ENCODE results near the gene CRHBP.
"Not testable (repeated sequence)": the region's sequence is repeated elsewhere in the genome, so short reads cannot be mapped to it uniquely, and the experiment has no call there.

The CRHBP gene

GRCh38 chr5:76960004-76960625, 7.3 kb downstream of the CRHBP start:
- DNase-seq: no peak

- no peak for DNase-seq
Measured at GRCh38 chr5:76964060-76964459, 11.2 kb downstream of the CRHBP start.

GRCh38 chr5:76971511-76971910, 18.7 kb downstream of the CRHBP start:
- DNase-seq: no peak

GRCh38 chr5:76972689-76973088, 19.8 kb downstream of the CRHBP start:
- DNase-seq: no peak

- DNase-seq: no peak
Measured at GRCh38 chr5:76974785-76975184, 21.9 kb downstream of the CRHBP start.

GRCh38 chr5:76978869-76979268, 26.0 kb downstream of the CRHBP start:
- no peak for DNase-seq

- DNase-seq: no peak
Measured at GRCh38 chr5:76980518-76981144, 27.8 kb downstream of the CRHBP start.

GRCh38 chr5:76982450-76982849, 29.6 kb downstream of the CRHBP start:
- DNase-seq: no peak

- DNase-seq: no peak
Measured at GRCh38 chr5:76983468-76983867, 30.6 kb downstream of the CRHBP start.

- DNase-seq: no peak
Measured at GRCh38 chr5:76986825-76987526, 34.1 kb downstream of the CRHBP start.

- no peak for DNase-seq
Measured at GRCh38 chr5:76990899-76991459, 38.1 kb downstream of the CRHBP start.

GRCh38 chr5:76993436-76993835, 40.6 kb downstream of the CRHBP start:
- DNase-seq: not testable (repeated sequence)

GRCh38 chr5:76994337-76994736, 41.5 kb downstream of the CRHBP start:
- no peak for DNase-seq

GRCh38 chr5:76998251-76998650, 45.4 kb downstream of the CRHBP start:
- not testable (repeated sequence) for DNase-seq

GRCh38 chr5:76999451-76999850, 46.6 kb downstream of the CRHBP start:
- DNase-seq: no peak

- no peak for DNase-seq
Measured at GRCh38 chr5:77003246-77003645, 50.4 kb downstream of the CRHBP start.

- no peak for DNase-seq
Measured at GRCh38 chr5:77006124-77006523, 53.3 kb downstream of the CRHBP start.

- DNase-seq: no peak
Measured at GRCh38 chr5:77008413-77008812, 55.6 kb downstream of the CRHBP start.

GRCh38 chr5:77010243-77010642, 57.4 kb downstream of the CRHBP start:
- no peak for DNase-seq

GRCh38 chr5:77011498-77011897, 58.7 kb downstream of the CRHBP start:
- DNase-seq: no peak

- DNase-seq: no peak
Measured at GRCh38 chr5:77012601-77013000, 59.8 kb downstream of the CRHBP start.

- DNase-seq: no peak
Measured at GRCh38 chr5:77015938-77016569, 63.2 kb downstream of the CRHBP start.

- DNase-seq: no peak
Measured at GRCh38 chr5:77016962-77017361, 64.1 kb downstream of the CRHBP start.

- DNase-seq: no peak
Measured at GRCh38 chr5:77017668-77018067, 64.8 kb downstream of the CRHBP start.

Measured in activated CD4-positive, alpha-beta T cell treated with anti-CD3 and anti-CD28 coated beads, Interleukin-2, amount 50 U/mL, for 4 hours (primary cell).